Fibroblast of lung (primary cell): ENCODE data around the gene CDCP2. TPM values are rescaled to one million over a fixed set of nuclear protein-coding genes. Genes with fewer than 3 reads are reported as not detected.
"Not testable (repeated sequence)": the region's sequence is repeated elsewhere in the genome, so short reads cannot be mapped to it uniquely, and the experiment has no call there.

Source experiments
- DNase-seq, 2 donors: peaks; one replicate each; pipeline versions ENCODE4 v3.0.0 to v3.0.0-alpha.2; 2010; ENCODE audit warnings: low read depth in 2 of 2
- H2AFZ ChIP-seq: 2 replicates; pipeline ENCODE4 v1.5.1; 2012; ENCODE audit warnings: low read length, control low read depth, inconsistent platforms
- H3K27ac ChIP-seq: 2 replicates; pipeline ENCODE4 v1.5.1; 2011; ENCODE audit warnings: low read length, control low read depth; ENCODE audit not compliant: insufficient read depth
- H3K27me3 ChIP-seq: 2 replicates; pipeline ENCODE4 v1.5.1; 2011; ENCODE audit warnings: mild to moderate bottlenecking, low read length; ENCODE audit not compliant: control insufficient read depth, insufficient read depth
- H3K36me3 ChIP-seq: 2 replicates; pipeline ENCODE4 v1.5.1; 2011; ENCODE audit warnings: low read length; ENCODE audit not compliant: control insufficient read depth, insufficient read depth
- H3K4me1 ChIP-seq: 2 replicates; pipeline ENCODE4 v1.5.1; 2011; ENCODE audit warnings: low read length; ENCODE audit not compliant: control insufficient read depth, insufficient read depth; ENCODE audit errors: extremely low read depth
- H3K4me2 ChIP-seq: 2 replicates; pipeline ENCODE4 v1.5.1; 2011; ENCODE audit warnings: low read length, control low read depth; ENCODE audit not compliant: insufficient read depth; ENCODE audit errors: extremely low read depth
- H3K4me3 ChIP-seq, 4 experiments: fragments of 200-600 bp in 1 of 4; sonication (generic) in 1 of 4; replicated peaks in 1 of 4; 2 replicates each; pipeline ENCODE4 v1.5.1; 2011 to 2016; ENCODE audit warnings: low read length in 4 of 4, low read depth in 3 of 4, mild to moderate bottlenecking in 3 of 4, control low read depth in 2 of 4, inconsistent platforms in 1 of 4, mixed read lengths in 1 of 4; ENCODE audit not compliant: insufficient read depth in 1 of 4; ENCODE audit errors: control extremely low read depth in 1 of 4
- H3K79me2 ChIP-seq: 2 replicates; pipeline ENCODE4 v1.5.1; 2012; ENCODE audit warnings: mild to moderate bottlenecking, low read length, inconsistent platforms; ENCODE audit not compliant: control insufficient read depth, insufficient read depth
- H3K9ac ChIP-seq: 2 replicates; pipeline ENCODE4 v1.5.1; 2011; ENCODE audit warnings: mild to moderate bottlenecking, low read length, control low read depth; ENCODE audit not compliant: insufficient read depth
- H3K9me3 ChIP-seq: 2 replicates; pipeline ENCODE4 v1.5.1; 2012; ENCODE audit warnings: low read depth, low read length; ENCODE audit not compliant: control insufficient read depth, insufficient read depth
- H4K20me1 ChIP-seq: 2 replicates; pipeline ENCODE4 v1.5.1; 2011; ENCODE audit warnings: low read length; ENCODE audit not compliant: control insufficient read depth, insufficient read depth; ENCODE audit errors: extremely low read depth
- EZH2 ChIP-seq: IDR thresholded peaks from 2 replicates; pipeline ENCODE4 v1.5.1; 2012; ENCODE audit warnings: low read length, control low read depth, mild to moderate bottlenecking; ENCODE audit errors: missing control alignments
- polyA plus RNA-seq, 2 donors: library from polyadenylated mRNA; depleted of rRNA in 1 of 2; stranded (reverse) in 1 of 2; unstranded in 1 of 2; fragments of >200 nt; gene quantifications; 2 replicates each; pipeline ENCODE4 v1.2.1, GENCODE V29; 2011 to 2012; ENCODE audit warnings: missing spikeins in 1 of 2
- total RNA-seq: library from RNA; depleted of rRNA; stranded (reverse); fragments of >200 nt; gene quantifications from 2 replicates; pipeline ENCODE4 v1.2.1, GENCODE V29; 2014
- TF ChIP-seq, protein P1 (sequence below), 2 donors: IDR thresholded peaks in 1 of 2; conservative IDR thresholded peaks in 1 of 2; 1 replicate in 1 of 2; 2 replicates in 1 of 2; pipeline ENCODE4 v1.5.1; 2011 to 2012; ENCODE audit warnings: low read length in 2 of 2, control low read depth in 1 of 2, inconsistent platforms in 1 of 2, low read depth in 1 of 2, mild to moderate bottlenecking in 1 of 2

Gene CDCP2
- total and polyA plus RNA-seq, 2 donors (not counting 1 experiment from before 2014, with no cell fraction given): not detected

- H3K4me3 ChIP-seq: no peak overlapping the region
Observed at GRCh38 chr1:54096227-54096876, 56.4 kb downstream of the CDCP2 start.

DNA sequence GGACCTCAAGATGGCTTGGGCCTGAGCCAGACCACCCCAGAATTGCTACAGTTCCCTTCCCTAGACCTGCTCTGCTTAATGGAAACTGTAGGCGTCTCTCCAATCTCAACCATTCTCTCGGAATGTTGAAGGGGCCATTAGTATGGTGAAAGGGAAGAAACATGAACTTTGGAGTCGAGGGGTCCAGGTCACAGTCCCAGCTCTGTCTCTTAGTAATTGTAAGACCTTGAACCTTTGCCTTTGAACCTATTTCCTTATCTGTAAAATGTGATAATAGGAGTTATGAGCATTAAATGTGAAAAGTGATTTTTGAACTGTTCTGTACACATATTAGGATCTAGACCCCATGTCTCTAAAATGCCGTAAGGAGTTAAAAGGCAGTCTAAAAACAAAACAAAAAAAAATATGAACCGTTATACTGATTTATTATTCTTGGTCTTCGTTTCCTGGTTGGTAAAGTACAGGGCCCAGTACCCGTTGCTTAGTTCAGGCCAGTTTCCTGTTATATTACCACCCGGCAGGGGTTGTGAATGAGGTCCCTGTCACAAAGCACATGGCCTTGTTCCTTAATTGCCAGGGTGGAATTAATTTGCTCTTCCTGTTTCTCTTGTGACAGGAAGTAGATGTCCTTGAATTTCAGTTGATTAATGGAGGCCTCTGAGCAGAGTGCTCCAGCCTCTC lies 57.1 kb downstream of the CDCP2 start:
- Histone ChIP-seq H3K27ac (no peak overlapping the region), H3K79me2 (no peaks in the 10 kb centered on the region), H2AFZ (no peak overlapping the region), H3K4me1 (no peaks in the 10 kb centered on the region), H3K4me3 (no peak overlapping the region), H3K36me3 (no peaks in the 10 kb centered on the region), H3K9me3 (no peaks in the 10 kb centered on the region), H3K27me3 (no peaks in the 10 kb centered on the region), H3K4me2 (no peak overlapping the region), H4K20me1 (no peaks in the 10 kb centered on the region), H3K9ac (no peak overlapping the region)
- DNase-seq: no peak
- no peak for TF ChIP-seq EZH2
- TF ChIP-seq, protein P1, sequence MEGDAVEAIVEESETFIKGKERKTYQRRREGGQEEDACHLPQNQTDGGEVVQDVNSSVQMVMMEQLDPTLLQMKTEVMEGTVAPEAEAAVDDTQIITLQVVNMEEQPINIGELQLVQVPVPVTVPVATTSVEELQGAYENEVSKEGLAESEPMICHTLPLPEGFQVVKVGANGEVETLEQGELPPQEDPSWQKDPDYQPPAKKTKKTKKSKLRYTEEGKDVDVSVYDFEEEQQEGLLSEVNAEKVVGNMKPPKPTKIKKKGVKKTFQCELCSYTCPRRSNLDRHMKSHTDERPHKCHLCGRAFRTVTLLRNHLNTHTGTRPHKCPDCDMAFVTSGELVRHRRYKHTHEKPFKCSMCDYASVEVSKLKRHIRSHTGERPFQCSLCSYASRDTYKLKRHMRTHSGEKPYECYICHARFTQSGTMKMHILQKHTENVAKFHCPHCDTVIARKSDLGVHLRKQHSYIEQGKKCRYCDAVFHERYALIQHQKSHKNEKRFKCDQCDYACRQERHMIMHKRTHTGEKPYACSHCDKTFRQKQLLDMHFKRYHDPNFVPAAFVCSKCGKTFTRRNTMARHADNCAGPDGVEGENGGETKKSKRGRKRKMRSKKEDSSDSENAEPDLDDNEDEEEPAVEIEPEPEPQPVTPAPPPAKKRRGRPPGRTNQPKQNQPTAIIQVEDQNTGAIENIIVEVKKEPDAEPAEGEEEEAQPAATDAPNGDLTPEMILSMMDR (conservative IDR thresholded peaks at IDR 0.05 in 1 of 2, IDR thresholded peaks at IDR 0.05 in 1 of 2; ENCODE audit: low read depth in 1 of 2, low read length in 2 of 2): no peak

More at GRCh38 chr1:54096227-54096876, 56.4 kb downstream of the CDCP2 start:
- H3K79me2 ChIP-seq: no peaks in the 10 kb centered on the region
- no peaks in the 10 kb centered on the region for H3K9me3 ChIP-seq
- no peak overlapping the region for H3K4me2 ChIP-seq
- no peaks in the 10 kb centered on the region for H3K27me3 ChIP-seq
- H3K36me3 ChIP-seq: no peaks in the 10 kb centered on the region
- no peak overlapping the region for H3K9ac ChIP-seq
- H2AFZ ChIP-seq: no peak overlapping the region
- no peak overlapping the region for H3K27ac ChIP-seq
- no peak for TF ChIP-seq EZH2
- TF ChIP-seq, protein P1 (conservative IDR thresholded peaks at IDR 0.05 in 1 of 2, IDR thresholded peaks at IDR 0.05 in 1 of 2; ENCODE audit: low read depth in 1 of 2, low read length in 2 of 2): no peak
- H3K4me1 ChIP-seq: no peaks in the 10 kb centered on the region
- no peak for DNase-seq
- H4K20me1 ChIP-seq: no peaks in the 10 kb centered on the region

GRCh38 chr1:54094730-54095105 lies 58.1 kb downstream of the CDCP2 start:
- not testable (repeated sequence) for H3K36me3 ChIP-seq, H3K4me3 ChIP-seq, H2AFZ ChIP-seq, H4K20me1 ChIP-seq, H3K79me2 ChIP-seq, H3K9me3 ChIP-seq, H3K27me3 ChIP-seq, H3K4me1 ChIP-seq, DNase-seq, H3K27ac ChIP-seq, H3K4me2 ChIP-seq, H3K9ac ChIP-seq
